A673 (cell line): ENCODE results near the gene ATP8A2. TPM values are rescaled to one million over a fixed set of nuclear protein-coding genes. Genes with fewer than 3 reads are reported as not detected.

Experiments
- BruUV-seq: library from RNA; stranded (reverse); fragments of 400-500 nt; replicated peaks from 2 replicates; lab custom pipeline; 2021; lab: Mats Ljungman, UMichigan
- CTCF ChIA-PET: fragments of 300-600 bp; sonication (Branson Sonifier 250); formaldehyde crosslinking; loops from one replicate; lab custom pipeline; 2022; ENCODE audit warnings: antibody characterized with exemption; lab: Charles Lee
- POLR2A ChIA-PET: fragments of 300-600 bp; sonication (Branson Sonifier 250); formaldehyde crosslinking; loops from one replicate; lab custom pipeline; 2022; ENCODE audit warnings: antibody characterized with exemption; ENCODE audit not compliant: low non-redundant PET; lab: Charles Lee
- DNase-seq: peaks from one replicate; pipeline ENCODE4 v3.0.0-alpha.2; 2015; ENCODE audit warnings: low spot score
- H3K27ac ChIP-seq: fragments of 200-600 bp; sonication (generic); 2 replicates; pipeline ENCODE4 v1.5.1; 2016; ENCODE audit warnings: mixed run types, low read depth, mild to moderate bottlenecking, mixed read lengths, antibody characterized with exemption, low read length; ENCODE audit not compliant: poor library complexity, severe bottlenecking
- H3K27me3 ChIP-seq: fragments of 200-600 bp; sonication (generic); replicated peaks from 2 replicates; pipeline ENCODE4 v1.6.1; 2017; ENCODE audit warnings: mixed run types, low read depth, mild to moderate bottlenecking, mixed read lengths, antibody characterized with exemption, low read length; ENCODE audit not compliant: insufficient read depth, poor library complexity
- H3K36me3 ChIP-seq: fragments of 200-600 bp; sonication (generic); 2 replicates; pipeline ENCODE4 v1.6.1; 2016; ENCODE audit warnings: mixed run types, mild to moderate bottlenecking, mixed read lengths, antibody characterized with exemption, low read length; ENCODE audit not compliant: insufficient read depth, poor library complexity, severe bottlenecking
- H3K4me1 ChIP-seq: fragments of 200-600 bp; sonication (generic); 2 replicates; pipeline ENCODE4 v1.6.1; 2017; ENCODE audit warnings: mixed run types, mild to moderate bottlenecking, mixed read lengths, antibody characterized with exemption, low read length; ENCODE audit not compliant: insufficient read depth, poor library complexity, severe bottlenecking
- H3K4me3 ChIP-seq: fragments of 200-600 bp; sonication (generic); 2 replicates; pipeline ENCODE4 v1.5.1; 2016; ENCODE audit warnings: low read depth, mixed run types, mild to moderate bottlenecking, mixed read lengths, low read length; ENCODE audit not compliant: poor library complexity, severe bottlenecking
- H3K9me3 ChIP-seq: fragments of 200-600 bp; sonication (generic); 2 replicates; pipeline ENCODE4 v1.6.1; 2016; ENCODE audit warnings: mixed run types, low read depth, mild to moderate bottlenecking, mixed read lengths, antibody characterized with exemption, low read length; ENCODE audit not compliant: poor library complexity, severe bottlenecking
- CTCF ChIP-seq: fragments of 300-800, 200-600 bp; sonication (generic); conservative IDR thresholded peaks from 2 replicates; pipeline ENCODE4 v1.5.1; 2017; ENCODE audit warnings: low read depth, mild to moderate bottlenecking, antibody characterized with exemption, low read length, moderate library complexity, mixed read lengths
- EZH2 ChIP-seq: fragments of 200-600 bp; sonication (generic); IDR thresholded peaks from 2 replicates; pipeline ENCODE4 v1.6.1; 2017; ENCODE audit warnings: borderline replicate concordance, low read depth, mild to moderate bottlenecking, mixed read lengths, antibody characterized with exemption, low read length; ENCODE audit not compliant: poor library complexity, severe bottlenecking
- intact Hi-C: fragments of 100-400 bp; cut with micrococcal nuclease; formaldehyde crosslinking; loops from one replicate; pipeline ENCODE4 v1.10.0; 2022; ENCODE audit not compliant: unreplicated experiment
- total RNA-seq: library from RNA; stranded (reverse); gene quantifications from 2 replicates; pipeline ENCODE4 v1.2.3, GENCODE V29; 2021

ATP8A2 gene
- total RNA-seq, 1 experiment from 2014 or later: 0.92 TPM

- no peaks in the 10 kb centered on the region for H3K9me3 ChIP-seq
- intact Hi-C loops: no loop called here
- no peak for DNase-seq
- no peak for TF ChIP-seq CTCF
- no peak for TF ChIP-seq EZH2
- POLR2A ChIA-PET: no interaction called here
- H3K4me3 ChIP-seq: no peak overlapping the region
- BruUV-seq: no TSS peak
- H3K36me3 ChIP-seq: no peaks in the 10 kb centered on the region
- CTCF ChIA-PET: no interaction called here
- H3K27ac ChIP-seq: no peak overlapping the region
- no peaks in the 10 kb centered on the region for H3K27me3 ChIP-seq
- H3K4me1 ChIP-seq: no peaks in the 10 kb centered on the region
Observed at GRCh38 chr13:25699600-25699999, 327.8 kb downstream of the ATP8A2 start.

GRCh38 chr13:25701304-25701703 is 329.5 kb downstream of the ATP8A2 start:
- no peak overlapping the region for H3K27ac ChIP-seq
- CTCF ChIA-PET: no interaction called here
- intact Hi-C loops: no loop called here

GRCh38 chr13:25702386-25702785 is 330.6 kb downstream of the ATP8A2 start:
- Histone ChIP-seq H3K27me3 (no peaks in the 10 kb centered on the region), H3K27ac (no peak overlapping the region), H3K9me3 (no peaks in the 10 kb centered on the region), H3K36me3 (no peaks in the 10 kb centered on the region), H3K4me1 (no peaks in the 10 kb centered on the region), H3K4me3 (no peak overlapping the region)
- no TSS peak for BruUV-seq
- TF ChIP-seq CTCF (no peak), EZH2 (no peak)
- POLR2A ChIA-PET: no interaction called here
- no peak for DNase-seq
- CTCF ChIA-PET: no interaction called here
- intact Hi-C loops: no loop called here

More at GRCh38 chr13:25701304-25701703, 329.5 kb downstream of the ATP8A2 start:
- Histone ChIP-seq H3K9me3 (no peaks in the 10 kb centered on the region), H3K4me1 (no peaks in the 10 kb centered on the region), H3K36me3 (no peaks in the 10 kb centered on the region), H3K4me3 (no peak overlapping the region), H3K27me3 (no peaks in the 10 kb centered on the region)
- POLR2A ChIA-PET: no interaction called here
- TF ChIP-seq CTCF (no peak), EZH2 (no peak)
- no TSS peak for BruUV-seq
- DNase-seq: no peak
